CD4-positive, alpha-beta T cell treated with Interleukin-6 at 100 ng/mL for 8 hours (primary cell): ENCODE data around the gene CACNA1C.
A peak's percentile ranks its signal among the peaks of the same experiment; 100 is the strongest.
"Not testable (repeated sequence)": the region's sequence is repeated elsewhere in the genome, so short reads cannot be mapped to it uniquely, and the experiment has no call there.

ENCODE experiments used
- DNase-seq: peaks from one replicate; pipeline ENCODE4 v3.0.0-alpha.2; 2020; ENCODE audit warnings: mixed read lengths, low spot score

CACNA1C gene

DNA sequence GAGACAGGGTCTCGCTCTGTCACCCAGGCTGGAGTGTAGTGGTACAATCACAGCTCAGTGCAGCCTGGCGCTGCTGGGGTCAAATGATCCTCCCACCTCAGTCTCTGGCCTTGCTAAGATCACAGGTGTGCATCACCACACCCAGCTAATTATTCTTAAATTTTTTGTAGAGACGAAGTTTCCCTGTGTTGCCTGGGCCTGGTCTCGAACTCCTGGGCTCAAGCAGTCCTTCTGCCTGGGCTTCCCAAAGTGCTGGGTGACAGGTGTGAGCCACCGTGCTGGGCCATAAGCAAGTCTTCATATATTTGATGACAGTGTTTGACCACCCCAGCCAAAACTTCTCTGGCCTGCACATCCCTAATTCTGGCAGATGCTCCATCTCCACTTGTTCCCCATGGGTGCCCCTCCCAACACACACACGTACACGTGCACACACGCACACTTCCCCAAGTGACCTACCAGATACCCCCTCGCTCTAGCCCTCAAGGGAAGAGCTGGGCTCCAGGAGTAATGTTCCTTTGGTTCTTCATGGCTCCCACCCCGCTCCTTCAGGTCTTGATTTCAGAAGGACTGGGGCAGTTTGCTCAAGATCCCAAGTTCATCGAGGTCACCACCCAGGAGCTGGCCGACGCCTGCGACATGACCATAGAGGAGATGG, 637.7 kb downstream of the CACNA1C start:
- DNase-seq, result no peak

DNA sequence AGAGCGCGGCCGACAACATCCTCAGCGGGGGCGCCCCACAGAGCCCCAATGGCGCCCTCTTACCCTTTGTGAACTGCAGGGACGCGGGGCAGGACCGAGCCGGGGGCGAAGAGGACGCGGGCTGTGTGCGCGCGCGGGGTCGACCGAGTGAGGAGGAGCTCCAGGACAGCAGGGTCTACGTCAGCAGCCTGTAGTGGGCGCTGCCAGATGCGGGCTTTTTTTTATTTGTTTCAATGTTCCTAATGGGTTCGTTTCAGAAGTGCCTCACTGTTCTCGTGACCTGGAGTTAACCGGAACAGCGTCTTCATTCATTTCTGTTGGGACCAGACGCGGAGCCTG, 638.2 kb downstream of the CACNA1C start:
- peak; percentile 62 for DNase-seq

GRCh38 chr12:2691345-2692071, 638.7 kb downstream of the CACNA1C start:
- peak; percentile 61 for DNase-seq

GRCh38 chr12:2692080-2692479, 639.3 kb downstream of the CACNA1C start:
- peak; percentile 32 for DNase-seq

GRCh38 chr12:2693244-2693860, 640.6 kb downstream of the CACNA1C start:
- no peak for DNase-seq

DNA sequence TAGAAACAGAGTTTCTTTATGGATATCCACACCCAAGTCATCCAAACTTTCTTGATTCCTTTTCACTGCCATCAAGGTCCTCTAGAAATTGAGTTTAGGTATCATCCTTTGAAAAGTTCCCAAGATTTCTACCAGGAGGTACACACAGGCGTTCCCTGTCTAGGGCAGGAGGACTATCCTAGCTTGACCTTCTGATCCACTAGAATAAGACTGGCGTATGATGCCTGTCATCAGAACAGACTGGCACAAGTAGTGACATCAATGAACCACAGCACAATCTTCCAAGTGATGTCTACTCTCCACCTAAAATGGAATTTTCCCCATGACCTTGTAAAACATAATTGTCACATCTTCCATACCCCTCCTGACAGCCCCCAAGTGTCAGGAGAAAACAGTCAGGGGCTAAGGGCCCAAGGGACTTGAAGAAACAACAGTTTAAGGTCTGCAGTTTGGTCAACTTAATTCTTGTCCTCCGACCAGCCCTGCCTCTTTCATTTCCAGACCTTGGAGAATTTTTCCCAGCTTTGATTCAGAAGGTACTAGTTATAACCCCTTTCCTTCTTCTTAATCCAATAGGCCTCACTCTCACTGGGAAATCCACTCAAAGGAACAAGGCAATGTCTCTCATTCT, 641.3 kb downstream of the CACNA1C start:
- no peak for DNase-seq

GRCh38 chr12:2696136-2696535, 643.3 kb downstream of the CACNA1C start:
- DNase-seq, result no peak

DNA sequence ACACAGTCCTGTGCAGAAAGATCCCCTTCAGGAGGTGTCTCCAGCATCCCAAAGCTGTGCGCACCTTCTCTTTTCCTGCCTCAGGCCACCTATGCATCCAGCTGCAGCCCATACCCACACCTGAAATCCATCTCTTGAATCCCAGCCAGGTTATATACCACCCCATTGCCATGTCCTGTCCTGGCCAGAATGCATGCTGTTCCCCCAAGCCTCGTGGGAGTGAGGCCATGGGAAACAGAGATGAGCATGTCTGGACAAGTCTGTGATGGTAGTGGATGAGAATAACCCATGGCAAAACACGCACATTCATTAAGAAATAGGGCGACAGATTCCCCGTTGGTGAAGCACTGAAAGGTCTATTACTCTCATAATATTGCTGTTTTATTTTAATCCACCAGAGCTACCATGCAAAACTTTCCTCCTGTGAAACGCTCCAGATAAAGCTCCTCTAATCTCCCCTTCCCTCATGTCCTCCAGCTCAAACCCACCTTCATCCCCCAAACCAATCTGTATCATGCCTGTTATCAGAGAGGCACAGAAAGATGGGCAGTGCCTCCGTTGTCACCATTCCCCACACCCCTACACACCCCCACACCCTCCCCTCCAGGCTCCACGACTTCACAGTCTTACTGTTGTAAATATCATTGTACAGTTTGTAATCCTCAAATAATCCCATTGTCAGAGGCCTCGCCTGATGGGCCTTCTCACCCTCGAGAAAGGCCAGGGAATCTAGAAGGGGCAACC, 644.4 kb downstream of the CACNA1C start:
- DNase-seq, result no peak

GRCh38 chr12:2698566-2698965, 645.8 kb downstream of the CACNA1C start:
- no peak for DNase-seq

DNA sequence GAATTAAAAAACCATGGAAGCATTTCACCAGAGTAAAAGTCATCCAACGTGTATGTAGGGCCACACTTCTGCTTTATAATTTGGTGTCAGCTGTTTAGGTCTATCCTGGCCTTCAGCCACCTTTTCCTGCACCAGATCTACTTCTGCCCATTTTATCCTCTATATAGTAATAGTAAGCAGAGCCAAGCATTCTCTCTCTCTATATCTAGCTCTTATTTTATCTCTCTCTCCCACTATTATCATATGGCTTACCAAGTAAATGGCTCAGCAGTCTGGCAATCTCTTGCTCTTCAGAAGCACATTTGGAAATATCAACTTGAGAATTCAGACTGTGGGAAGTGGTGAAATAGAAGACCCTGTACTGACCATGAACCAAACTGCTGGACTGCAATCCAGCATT, 657.9 kb downstream of the CACNA1C start:
- DNase-seq, result no peak

GRCh38 chr12:2719392-2719791, 666.6 kb downstream of the CACNA1C start:
- no peak for DNase-seq

DNA sequence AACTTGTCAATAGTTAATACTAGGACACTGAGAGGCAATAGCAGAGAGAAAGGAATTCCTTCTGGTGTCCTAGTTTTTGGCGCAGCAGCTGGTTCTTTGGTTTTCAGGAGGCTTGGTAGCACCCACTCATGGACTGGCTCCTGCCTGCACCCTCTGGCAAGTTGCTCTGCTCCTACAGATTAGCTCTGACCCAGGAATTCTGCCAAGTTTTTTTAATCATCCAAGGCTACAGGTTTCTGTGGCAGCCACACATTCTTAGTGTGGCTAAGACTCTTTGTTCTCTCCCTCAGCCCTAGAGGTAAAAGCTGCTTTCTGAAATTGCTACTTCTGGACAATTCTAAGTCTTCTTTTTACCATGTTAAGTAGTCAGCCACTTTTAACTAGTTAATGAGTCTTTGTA, 670.0 kb downstream of the CACNA1C start:
- no peak for DNase-seq

DNA sequence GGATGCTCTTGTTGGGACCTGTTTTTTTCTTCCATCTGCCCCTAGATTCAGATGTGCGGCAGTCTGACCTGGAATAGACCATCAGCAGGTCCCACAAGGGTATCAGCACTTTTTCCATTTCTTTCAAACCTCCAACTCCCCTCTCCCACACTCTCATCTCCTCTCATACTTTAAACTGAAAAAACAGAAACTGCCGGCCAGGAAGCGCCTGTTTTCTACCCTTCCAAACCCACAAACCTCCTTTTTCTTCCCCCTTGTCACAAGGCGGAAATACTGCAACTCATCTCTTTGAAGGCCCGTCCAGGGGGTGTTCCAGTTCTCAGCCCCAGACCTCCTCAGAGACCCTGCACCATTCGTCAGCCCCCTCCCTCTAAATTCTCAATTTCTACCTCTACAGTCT, 679.5 kb downstream of the CACNA1C start:
- no peak for DNase-seq

- no peak for DNase-seq
Observed at GRCh38 chr12:2733493-2734355, 680.9 kb downstream of the CACNA1C start.

- DNase-seq, result no peak
Observed at GRCh38 chr12:2735432-2735831, 682.6 kb downstream of the CACNA1C start.

- no peak for DNase-seq
Observed at GRCh38 chr12:2737656-2738241, 685.0 kb downstream of the CACNA1C start.

- no peak for DNase-seq
Observed at GRCh38 chr12:2739069-2739468, 686.3 kb downstream of the CACNA1C start.

GRCh38 chr12:2739832-2740641, 687.2 kb downstream of the CACNA1C start:
- no peak for DNase-seq

DNA sequence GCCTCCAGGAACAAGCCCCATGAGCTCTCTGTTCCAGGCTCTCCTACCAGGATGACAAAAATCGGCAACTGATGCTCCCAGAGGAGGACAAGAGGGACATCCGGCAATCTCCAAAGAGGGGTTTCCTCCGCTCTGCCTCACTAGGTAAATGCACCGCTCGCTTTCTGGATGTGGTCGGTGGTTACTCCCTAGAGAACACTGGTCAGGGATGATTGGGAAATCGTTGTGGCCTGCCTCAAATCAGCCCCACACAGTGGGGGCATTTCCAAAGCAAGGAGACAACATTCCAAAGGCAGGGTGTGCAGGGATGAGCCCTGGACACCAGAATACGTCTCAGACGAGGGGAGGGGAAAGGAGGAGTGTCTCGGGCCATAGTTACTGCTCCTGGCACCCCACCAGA, 689.2 kb downstream of the CACNA1C start:
- not testable (repeated sequence) for DNase-seq

- no peak for DNase-seq
Observed at GRCh38 chr12:2743478-2743877, 690.7 kb downstream of the CACNA1C start.
